ENCODE measurements around the gene FCGR2B. TPM values are rescaled to one million over a fixed set of nuclear protein-coding genes. Genes with fewer than 3 reads are reported as not detected.

Gene FCGR2B
- total and polyA plus RNA-seq, 2 donors (not counting 3 experiments of a cell fraction or from before 2014, with no cell fraction given), result not detected

DNA sequence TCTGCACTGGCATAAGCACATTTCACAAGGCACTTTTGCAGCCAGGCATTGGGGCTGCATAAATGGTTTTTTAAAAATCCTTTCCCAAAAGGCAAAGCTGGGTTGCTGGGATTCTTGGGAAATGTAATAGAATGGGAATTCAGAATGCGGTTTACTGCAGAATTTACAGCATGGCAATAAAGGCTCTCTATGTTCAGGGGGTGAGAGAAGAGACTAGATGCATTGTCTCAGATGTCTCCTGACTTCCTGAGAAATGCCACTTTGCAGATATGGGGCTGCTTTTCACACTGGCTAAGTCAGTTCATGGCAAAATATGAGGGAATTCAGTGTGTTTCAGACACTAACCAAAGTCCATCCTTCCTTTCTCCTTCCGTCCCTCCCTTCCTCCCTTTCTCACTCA, 13.5 kb downstream of the FCGR2B start:
- ChIA-PET POLR2A (no interaction called here), CTCF (no interaction called here)
- no peaks in the 10 kb centered on the region for H3K4me1 ChIP-seq (ENCODE audit: control insufficient read depth, extremely low read depth, insufficient read depth, low read length)
- no peak overlapping the region for H3K4me3 ChIP-seq (replicated peaks in 1 of 3; ENCODE audit: insufficient read depth in 1 of 3, low read depth in 1 of 3, low read length in 3 of 3)
- intact Hi-C loops (cut with micrococcal nuclease) (no loop called here), dilution Hi-C loops (cut with MboI; ENCODE audit: extremely low pct_ligation_motif_present, low sequenced_read_pairs) (no loop called here)
- no peaks in the 10 kb centered on the region for H3K9me1 ChIP-seq (replicated peaks; ENCODE audit: control insufficient read depth, extremely low read depth, insufficient read depth, low read length)
- no peaks in the 10 kb centered on the region for H4K20me1 ChIP-seq (replicated peaks; ENCODE audit: control insufficient read depth, extremely low read depth, insufficient read depth, low read length)
- FAIRE-seq (no peak), DNase-seq (ENCODE audit: low read depth, low spot score) (no peak)
- TF ChIP-seq POLR2AphosphoS5 (IDR thresholded peaks at IDR 0.05; ENCODE audit: insufficient read depth, low read depth, low read length), result no peak
- TF ChIP-seq, protein P1, sequence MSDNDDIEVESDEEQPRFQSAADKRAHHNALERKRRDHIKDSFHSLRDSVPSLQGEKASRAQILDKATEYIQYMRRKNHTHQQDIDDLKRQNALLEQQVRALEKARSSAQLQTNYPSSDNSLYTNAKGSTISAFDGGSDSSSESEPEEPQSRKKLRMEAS (IDR thresholded peaks at IDR 0.05; ENCODE audit: insufficient read depth, insufficient read length), result no peak
- TF ChIP-seq GATA2 (IDR thresholded peaks at IDR 0.05; ENCODE audit: insufficient read depth, insufficient read length, low read depth, low read length), result no peak
- no peak for TF ChIP-seq MYC (IDR thresholded peaks at IDR 0.05; ENCODE audit: low read depth, low read length)
- no peak for TF ChIP-seq EZH2 (IDR thresholded peaks at IDR 0.05; ENCODE audit: borderline replicate concordance, low read depth, low read length, severe bottlenecking)
- no peak for TF ChIP-seq JUN (IDR thresholded peaks at IDR 0.05; ENCODE audit: borderline replicate concordance, insufficient read depth, insufficient read length, low read depth)
- no peak for TF ChIP-seq FOS (IDR thresholded peaks at IDR 0.05; ENCODE audit: borderline replicate concordance, insufficient read depth, low read length)
- TF ChIP-seq, protein P2, sequence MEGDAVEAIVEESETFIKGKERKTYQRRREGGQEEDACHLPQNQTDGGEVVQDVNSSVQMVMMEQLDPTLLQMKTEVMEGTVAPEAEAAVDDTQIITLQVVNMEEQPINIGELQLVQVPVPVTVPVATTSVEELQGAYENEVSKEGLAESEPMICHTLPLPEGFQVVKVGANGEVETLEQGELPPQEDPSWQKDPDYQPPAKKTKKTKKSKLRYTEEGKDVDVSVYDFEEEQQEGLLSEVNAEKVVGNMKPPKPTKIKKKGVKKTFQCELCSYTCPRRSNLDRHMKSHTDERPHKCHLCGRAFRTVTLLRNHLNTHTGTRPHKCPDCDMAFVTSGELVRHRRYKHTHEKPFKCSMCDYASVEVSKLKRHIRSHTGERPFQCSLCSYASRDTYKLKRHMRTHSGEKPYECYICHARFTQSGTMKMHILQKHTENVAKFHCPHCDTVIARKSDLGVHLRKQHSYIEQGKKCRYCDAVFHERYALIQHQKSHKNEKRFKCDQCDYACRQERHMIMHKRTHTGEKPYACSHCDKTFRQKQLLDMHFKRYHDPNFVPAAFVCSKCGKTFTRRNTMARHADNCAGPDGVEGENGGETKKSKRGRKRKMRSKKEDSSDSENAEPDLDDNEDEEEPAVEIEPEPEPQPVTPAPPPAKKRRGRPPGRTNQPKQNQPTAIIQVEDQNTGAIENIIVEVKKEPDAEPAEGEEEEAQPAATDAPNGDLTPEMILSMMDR (IDR thresholded peaks at IDR 0.05; ENCODE audit: extremely low read depth in 1 of 2, insufficient read depth in 1 of 2, low read depth in 1 of 2, low read length in 2 of 2), result no peak
- no peak for TF ChIP-seq POLR2A (IDR thresholded peaks at IDR 0.05; ENCODE audit: low read depth, low read length)
- H3K27ac ChIP-seq (ENCODE audit: insufficient read depth, low read depth, low read length), result no peak overlapping the region
- no peaks in the 10 kb centered on the region for H3K9me3 ChIP-seq (replicated peaks; ENCODE audit: control insufficient read depth, insufficient read depth, low read length)
- H3K27me3 ChIP-seq (ENCODE audit: control insufficient read depth in 2 of 2, insufficient read depth in 2 of 2, low read length in 2 of 2), result peaks cover 2 to 9% of the 10 kb centered on the region in 2 experiments
- no TSS peak for BruUV-seq (replicated peaks)
- no peak overlapping the region for H3K4me2 ChIP-seq (ENCODE audit: insufficient read depth, low read length)
- no peak overlapping the region for H3K9ac ChIP-seq (replicated peaks; ENCODE audit: extremely low read depth, insufficient read depth, low read length)
- H2AFZ ChIP-seq (ENCODE audit: low read depth, low read length), result no peak overlapping the region
- no peaks in the 10 kb centered on the region for H3K79me2 ChIP-seq (ENCODE audit: control insufficient read depth, insufficient read depth, low read length)
- H3K36me3 ChIP-seq (ENCODE audit: control insufficient read depth in 2 of 2, extremely low read depth in 1 of 2, insufficient read depth in 2 of 2, low read length in 2 of 2), result no peaks in the 10 kb centered on the region

Measured in endothelial cell of umbilical vein (primary cell).